GM18873 (cell line): ENCODE data around the gene PHF20.
A peak's percentile ranks its signal among the peaks of the same experiment; 100 is the strongest.
"Not testable (repeated sequence)": the region's sequence is repeated elsewhere in the genome, so short reads cannot be mapped to it uniquely, and the experiment has no call there.

Experiments used
- ATAC-seq: cut with Tn5 transposase; IDR thresholded peaks from one replicate; pipeline ENCODE4 v1.9.1; 2021; ENCODE audit warnings: mild to moderate bottlenecking, moderate library complexity, moderate number of reproducible peaks; ENCODE audit not compliant: unreplicated experiment, low FRiP score

PHF20 gene

DNA sequence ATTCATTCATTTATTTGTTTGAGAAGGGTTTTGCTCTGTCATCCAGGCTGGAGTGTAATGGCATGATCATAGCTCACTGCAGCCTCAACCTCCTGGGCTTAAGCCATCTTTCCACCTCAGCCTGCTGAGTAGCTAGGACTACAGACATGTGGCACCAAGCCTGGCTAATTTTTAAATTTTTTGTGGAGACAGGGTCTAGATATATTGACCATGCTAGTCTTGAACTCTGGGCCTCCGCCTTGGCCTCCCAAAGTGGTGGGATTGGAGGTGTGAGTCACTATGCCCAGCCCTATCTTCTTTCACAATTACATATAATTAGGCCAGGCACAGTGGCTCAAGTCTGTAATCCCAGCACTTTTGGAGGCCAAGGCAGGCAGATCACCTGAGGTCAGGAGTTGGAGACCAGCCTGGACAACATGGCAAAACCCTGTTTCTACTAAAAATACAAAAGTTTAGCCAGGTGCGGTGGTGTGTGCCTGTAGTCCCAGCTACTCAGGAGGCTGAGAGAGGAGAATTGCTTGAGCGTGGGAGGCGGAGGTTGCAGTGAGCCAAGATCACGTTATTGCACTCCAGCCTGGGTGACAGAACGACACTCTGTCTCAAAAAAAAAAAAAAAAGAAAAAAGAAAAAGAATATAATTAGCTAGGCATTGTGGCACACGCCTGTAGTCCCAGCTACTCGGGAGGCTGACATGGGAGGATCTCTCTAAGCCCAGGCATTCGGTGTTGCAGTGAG is 110.8 kb downstream of the PHF20 start:
- not testable (repeated sequence) for ATAC-seq

DNA sequence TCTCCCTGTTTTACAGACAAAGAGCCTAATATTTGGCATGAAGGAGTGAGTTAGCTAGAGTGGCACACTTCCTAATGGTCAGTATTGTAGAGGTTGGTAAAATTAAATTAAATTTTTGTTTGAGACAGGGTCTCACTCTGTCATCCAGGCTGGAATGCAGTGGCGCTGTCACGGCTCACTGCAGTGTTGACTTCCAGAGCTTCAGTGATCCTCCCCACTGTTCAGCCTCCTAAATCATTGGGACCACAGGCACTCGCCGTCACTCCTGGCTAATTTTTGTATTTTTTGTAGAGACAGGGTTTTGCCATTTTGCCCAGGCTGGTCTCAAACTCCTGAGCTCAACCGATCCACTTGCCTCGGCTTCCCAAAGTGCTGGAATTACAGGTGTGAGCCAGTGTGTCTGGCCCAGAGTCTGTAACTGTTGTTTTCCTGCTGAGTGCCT is 111.5 kb downstream of the PHF20 start:
- no peak for ATAC-seq

DNA sequence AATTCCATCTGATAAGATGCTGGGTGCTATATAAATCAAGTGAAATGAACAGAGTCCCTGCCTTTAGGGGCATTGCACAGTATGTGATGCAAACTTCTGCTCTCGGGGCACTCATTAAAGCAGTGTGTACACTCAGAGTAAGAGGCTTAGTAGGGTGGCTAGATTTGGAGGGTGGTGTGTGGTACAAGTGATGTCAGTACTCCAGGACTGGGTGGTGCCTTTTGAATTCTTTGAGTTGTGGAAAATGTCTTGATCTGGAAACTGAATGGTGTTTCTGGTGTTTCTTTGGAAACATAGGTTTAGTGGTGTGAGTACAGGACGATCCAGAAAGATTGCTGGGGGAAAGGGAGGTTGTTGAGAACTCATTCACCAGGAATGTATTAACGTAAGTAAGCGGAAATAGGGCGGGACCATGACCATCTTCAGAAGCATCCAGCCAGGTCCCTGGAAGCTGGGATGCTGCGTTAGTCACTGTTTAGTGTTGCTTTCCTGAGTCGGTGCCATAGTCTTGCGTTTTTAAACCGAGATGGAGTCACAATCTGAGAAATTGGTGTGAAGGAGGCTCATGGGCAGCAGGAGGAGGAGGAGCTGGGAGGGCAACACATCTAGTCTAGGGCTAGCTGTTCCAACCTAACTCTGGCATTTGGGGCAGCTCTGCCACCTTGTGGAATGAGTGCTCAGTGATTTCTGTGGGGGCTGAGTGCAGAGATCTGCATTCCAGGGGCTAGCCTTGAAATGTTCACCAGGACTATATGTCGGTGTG is 112.1 kb downstream of the PHF20 start:
- ATAC-seq: no peak

DNA sequence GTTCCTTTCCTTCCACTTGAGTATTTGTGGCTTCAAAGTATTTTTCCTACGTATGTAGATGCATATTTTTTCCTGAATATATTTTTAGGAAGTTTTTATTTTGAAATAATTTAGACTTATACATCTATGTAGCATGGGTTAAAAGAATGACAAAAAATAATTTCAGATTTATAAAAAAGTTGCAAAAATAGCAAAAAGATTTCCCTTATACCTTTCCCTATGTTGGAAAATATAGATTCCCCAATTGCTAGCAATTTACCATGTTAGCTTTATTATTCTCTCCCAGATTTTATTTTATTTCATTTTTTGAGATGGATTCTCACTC is 112.7 kb downstream of the PHF20 start:
- no peak for ATAC-seq

DNA sequence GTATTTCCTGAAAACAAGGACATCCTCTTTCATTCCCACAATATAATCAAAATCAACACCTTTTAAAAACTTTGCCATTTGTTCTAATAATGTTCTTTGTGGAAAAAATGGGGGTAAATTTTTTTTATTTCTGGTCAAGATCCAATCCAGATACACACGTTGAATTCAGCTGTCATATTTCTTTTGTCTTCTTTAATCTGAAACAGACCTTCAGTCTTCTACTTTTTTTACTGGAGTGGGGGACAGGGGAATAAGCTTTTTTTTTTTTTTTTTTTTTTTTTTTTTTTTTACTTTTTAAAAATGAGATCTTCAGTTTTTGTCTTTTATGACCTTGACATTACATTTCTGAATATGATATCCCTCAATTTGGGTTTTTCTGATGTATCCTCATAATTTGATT is 113.4 kb downstream of the PHF20 start:
- ATAC-seq: no peak

DNA sequence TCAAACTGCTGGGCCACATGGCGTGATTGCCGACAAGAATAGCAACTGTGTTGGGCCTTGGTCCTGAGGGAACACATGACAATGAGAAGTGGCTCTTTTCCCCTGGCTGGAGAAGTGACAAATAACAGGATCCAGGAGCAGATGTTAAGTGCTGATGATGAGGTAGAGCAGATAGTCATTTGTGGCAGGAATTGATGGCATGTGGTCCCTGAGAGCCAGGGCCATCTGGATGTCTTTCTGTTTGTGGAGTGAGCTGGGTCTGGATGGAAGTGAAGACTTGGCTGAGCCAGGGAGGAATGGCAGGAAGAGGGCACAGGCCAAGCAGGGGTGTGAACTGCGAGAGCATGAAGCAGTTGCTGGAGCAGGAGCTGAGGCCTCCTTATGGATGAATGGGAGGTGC is 114.7 kb downstream of the PHF20 start:
- no peak for ATAC-seq

DNA sequence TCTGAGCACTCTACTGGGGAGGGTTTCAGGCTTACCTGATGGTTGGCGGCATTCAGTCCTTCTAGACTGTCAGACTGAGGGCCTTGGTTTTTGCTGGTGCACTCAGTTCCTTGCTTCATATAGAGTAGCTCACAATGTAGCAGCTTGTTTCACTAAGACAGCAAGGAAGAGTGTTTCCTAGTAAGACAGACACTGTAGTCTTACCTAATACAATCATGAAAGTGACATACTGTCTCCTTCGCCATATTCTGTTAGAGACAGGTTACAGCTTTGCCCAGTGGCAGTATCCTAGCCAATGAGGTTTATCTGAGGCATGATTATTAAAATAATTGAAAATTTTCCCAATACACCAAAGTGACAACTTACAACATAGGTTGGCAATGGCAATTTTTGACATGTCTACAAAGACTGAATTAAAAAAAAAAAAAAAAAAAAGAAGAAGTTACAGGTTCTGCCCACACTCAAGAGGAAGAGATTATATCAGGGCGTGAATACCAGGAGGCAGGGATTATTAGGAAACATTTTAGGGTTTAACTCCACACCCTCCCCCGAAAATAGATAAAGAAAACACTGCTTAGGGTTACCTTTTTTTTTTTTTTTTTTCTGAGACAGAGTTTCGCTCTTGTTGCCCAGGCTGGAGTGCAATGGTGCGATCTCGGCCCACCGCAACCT is 115.7 kb downstream of the PHF20 start:
- ATAC-seq: no peak

DNA sequence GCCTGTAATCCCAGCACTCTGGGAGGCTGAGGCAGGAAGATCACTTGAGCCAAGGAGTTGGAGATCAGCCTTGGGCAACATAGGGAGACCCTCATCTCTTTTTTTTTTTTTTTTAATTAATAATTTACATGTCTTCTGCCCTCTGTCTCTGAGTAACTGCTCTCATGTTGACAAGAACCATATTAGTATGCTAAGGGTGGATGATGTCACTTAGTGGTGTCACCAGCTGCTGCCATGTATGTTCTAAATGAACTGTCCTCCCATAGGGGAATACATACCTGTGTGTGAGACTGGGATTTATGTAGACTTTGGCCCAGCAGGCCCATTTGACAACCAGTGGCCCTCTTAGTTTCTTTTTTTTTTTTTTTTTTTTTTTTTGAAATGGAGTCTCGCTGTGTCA is 116.8 kb downstream of the PHF20 start:
- no peak for ATAC-seq

DNA sequence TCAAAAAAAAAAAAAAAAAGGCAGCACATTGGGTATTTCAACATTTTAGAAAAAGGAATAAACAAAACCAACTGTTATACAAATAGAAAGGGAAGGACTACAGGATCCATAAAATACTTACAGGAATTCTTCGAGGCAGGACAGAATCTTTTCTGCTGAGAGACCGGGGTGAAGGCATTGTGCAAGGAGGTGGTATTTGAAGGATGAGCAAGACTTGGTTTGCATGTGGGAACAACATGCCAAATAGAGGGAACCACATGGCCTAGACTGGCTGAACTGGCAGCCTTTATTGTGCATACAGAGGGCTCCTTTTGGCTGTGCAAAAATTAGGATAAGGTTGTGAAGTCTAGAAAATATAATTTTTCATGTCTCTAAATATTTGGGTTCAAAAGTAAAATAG is 119.6 kb downstream of the PHF20 start:
- ATAC-seq: no peak

DNA sequence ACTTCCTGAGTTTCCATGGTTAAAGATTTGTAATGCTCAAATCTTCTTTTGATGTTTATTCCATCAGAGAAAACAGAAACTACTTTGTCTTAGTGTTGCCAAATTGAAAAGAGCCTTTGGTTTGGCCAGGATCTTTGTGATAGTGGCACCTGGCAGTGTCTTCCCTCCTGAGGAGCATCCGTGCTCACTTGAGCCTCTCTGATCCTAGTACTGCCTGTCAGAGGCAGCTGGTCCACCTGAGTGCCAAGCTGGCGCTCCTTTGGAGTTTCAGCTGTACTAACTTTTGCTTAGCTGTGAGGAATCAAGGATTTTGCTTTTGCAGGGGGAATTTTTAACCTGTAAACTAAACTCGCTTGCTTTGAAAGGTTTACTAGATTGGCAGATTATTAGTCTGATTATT is 121.1 kb downstream of the PHF20 start:
- no peak for ATAC-seq

DNA sequence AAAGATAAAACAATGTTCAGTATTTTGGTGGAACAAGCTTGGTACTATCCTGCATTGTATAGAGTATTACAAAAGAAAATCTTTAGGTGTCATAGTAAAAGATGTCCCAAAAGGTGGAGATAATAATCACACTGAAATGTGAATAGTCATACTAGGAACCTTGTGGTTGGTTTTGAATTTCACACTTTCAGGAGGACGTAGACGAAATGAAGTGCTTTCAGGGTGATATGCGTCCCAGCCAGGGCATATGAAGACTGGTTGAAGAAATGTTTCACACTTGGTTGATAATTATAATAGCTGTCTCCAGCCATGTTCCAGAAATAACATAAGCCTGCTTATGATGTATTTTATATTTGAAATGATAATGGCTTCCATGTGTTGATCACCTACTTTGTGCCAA is 122.1 kb downstream of the PHF20 start:
- ATAC-seq: peak; percentile 79

DNA sequence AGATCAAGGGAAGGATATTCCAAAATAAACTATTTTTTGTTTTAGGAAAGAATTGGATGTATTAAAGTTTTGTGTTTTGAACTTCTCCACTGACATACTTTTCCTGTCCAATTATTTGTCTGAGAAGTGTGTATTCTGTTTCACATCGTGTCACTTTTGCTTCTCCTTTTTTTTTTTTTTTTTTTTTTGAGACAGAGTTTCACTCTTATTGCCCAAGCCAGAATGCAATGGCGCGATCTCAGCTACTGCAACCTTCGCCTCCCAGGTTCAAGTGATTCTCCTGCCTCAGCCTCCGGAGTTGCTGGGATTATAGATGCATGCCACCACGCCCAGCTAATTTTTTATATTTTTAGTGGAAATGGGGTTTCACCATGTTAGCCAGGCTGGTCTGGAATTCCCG is 123.7 kb downstream of the PHF20 start:
- not testable (repeated sequence) for ATAC-seq

DNA sequence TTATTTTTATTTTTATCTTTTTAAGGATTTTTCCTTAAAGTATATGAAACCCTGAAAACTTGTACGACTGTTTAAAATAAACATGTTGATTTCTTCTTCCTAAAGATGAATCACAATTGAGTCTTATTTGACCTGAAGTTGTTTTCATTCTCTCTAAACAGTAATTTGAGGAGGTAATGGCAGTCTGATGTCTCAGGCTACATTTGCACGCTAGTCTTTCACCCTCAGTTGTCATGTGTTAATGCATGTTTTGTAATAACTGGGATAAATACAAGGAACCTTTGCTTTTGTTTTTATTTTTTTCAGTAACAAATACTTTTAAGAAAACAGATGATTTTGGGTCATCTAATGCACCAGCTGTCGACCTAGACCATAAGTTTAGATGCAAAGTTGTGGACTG is 127.2 kb downstream of the PHF20 start:
- no peak for ATAC-seq

DNA sequence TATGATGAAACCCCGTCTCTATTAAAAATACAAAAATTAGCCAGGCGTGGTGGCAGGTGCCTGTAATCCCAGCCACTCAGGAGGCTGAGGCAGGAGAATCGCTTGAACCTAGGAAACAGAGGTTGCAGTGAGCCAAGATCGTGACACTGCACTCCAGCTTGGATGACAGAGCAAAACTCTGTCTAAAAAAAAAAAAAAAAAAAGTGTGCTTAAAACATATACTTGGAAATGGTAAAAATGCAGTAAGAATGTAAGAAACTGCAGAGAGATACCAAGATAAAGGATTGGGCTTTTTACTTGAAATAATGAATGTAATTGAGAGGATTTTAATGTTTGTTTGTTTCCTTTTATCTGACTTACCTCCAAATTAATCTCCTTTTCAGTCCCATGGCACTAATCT is 129.4 kb downstream of the PHF20 start:
- ATAC-seq: not testable (repeated sequence)

DNA sequence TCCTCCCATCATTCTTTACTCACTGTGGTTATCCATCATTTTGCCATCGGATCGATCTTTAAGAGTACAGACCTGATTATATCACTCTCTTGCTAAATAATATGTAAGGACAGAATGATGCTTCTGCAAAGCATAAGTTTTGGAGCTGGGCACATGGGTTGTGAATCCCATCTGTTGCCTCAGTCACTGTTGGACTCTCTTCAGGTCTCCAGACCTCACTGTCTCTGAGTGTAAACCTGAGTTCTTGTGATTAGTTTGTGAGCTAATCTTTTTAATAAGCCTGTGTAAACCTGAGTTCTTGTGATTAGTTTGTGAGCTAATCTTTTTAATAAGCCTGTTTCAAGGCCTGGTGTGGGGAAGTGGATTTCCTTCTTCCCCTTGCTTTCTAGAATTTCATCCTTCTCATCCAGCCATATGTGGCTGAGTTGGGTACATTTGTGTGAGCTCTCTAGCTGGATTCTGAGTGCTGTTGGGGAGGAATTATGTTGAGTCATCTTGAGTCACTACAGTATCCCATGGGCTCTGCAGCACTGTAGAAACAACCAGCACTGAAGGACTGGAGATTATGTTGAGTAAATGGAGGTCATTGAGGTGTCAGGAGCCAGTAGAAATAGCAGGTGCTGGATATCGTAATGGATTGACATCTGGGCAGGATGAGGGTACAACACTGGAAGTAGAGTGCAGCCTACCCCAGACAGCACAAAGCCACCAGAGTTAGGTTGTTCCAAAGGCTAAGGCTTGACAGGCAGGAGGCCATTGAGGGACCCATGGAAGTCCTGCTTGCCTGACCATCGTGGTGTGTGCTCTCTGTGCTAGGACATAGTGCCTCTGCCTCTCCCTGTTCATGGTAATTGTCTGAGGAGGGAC is 130.1 kb downstream of the PHF20 start:
- no peak for ATAC-seq

DNA sequence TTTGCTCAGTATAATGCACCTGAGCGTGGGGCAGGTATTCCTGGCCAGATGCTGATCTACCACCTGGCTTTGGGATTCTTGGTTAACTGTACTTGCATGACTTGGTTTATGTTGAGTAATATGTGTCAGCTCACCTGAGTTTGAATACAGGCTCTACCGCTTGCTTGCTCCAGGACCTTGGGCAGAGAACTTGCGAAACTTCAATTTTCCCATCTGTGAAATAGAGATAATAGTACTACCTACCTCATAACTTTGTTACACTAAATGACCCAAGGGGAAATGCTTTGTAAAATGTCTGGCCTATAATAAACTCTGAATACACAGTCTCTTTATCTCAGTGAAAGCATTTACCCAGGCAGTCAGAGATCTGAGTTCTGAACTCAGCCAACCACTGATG is 130.7 kb downstream of the PHF20 start:
- no peak for ATAC-seq

DNA sequence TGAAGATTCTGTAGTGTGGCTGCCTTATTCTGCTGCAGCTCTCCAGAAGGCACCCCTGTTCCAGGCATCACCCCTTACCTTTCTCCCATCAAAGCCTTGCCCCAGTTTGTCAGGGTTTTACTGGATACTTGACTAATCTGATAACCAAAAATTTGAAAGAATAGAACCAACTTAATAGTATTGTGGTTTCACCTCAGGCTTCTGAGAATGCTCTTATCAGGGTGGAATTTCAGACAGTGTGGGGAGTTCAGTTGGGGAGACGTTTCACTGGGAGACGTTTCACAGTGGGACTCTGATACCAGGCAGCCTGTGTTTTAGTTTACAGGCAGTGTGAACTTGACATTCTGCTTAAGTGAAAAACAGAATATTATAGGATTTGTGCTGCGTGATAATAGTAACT is 132.0 kb downstream of the PHF20 start:
- no peak for ATAC-seq

DNA sequence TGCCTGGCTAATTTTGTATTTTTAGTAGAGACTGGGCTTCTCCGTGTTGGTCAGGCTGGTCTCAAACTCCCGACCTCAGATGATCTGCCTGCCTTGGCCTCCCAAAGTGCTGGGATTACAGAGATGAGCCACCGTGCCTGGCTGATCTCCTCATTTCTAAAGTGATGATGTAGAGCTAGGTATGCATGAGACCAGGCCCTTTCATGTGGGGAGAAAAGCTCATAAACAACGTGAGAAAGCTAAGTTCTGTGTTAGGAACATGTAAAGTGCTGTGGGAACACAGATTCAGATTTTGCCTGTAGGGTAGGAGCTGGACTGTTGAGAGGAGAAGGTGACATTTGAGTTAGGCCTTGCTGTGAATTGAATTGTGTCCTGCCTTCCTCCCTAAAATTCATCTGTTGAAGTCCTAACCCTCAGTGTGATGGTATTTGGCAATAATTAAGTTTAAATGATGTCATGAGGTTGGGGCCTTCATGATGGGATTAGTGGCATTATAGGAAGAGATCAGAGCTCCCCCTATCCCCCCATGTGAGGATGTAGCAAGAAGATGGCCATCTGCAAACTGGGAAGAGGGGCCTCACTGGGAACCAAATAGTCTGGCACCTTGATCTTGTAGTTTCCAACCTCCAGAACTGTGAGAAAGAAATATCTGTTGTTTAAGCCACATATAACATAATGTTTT is 133.3 kb downstream of the PHF20 start:
- no peak for ATAC-seq

DNA sequence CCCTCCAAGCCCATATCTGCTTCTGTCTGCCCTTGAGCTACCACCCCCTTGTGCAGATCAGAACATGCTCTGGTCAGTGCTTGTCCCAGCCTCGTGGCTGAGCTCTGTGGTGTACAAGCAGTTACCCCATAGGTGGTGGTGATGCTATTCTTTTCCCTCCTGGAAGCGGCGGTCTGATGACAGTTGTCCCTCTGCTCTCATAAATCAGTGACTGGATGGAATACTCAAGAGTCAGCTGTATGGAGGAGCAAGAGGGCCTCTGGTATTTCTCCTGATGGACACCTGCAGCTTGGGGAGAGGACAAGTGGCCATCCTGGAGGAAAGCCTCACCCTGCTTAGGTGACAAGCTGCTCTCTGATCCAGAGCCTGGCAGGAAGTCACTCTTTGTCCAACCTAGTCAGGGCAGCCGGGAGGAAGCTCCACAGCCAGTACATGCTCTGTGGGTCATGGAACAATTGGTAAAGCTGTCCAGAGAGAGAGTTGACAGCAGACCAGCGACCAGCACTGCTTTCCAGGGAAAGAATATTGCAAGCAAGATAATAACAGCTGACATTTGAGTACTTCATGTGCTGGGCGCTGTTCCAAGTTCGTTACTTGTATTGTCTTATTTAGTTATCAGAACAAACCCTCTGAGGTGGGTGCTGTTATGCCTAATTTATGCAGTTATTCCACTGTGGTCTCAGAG is 135.3 kb downstream of the PHF20 start:
- no peak for ATAC-seq

DNA sequence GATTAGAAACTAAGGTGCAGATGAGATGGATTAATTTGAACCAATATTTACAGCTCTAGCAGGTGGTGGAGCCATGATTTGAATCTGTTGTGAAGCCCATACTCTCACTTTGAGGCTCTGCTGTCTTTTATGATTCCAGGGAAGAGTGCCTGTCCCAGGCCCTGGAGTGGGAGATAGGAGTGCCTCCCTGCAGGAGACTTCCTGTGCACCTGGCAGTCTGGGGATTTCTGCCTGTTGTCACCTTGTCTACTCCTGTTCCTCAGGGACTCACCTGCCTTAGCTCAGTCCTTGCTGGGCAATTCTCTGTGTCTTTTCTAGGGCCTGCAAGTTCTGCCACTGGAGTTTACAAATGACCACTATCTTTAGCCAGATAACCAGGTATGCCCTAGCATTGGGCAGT is 136.2 kb downstream of the PHF20 start:
- ATAC-seq: no peak
